ENCODE data around the gene MED28.

MED28 gene

GRCh38 chr4:17667653-17668201 lies 53.3 kb downstream of the MED28 start:
- Histone ChIP-seq H3K9ac (ENCODE audit: low read depth, low read length, poor library complexity, severe bottlenecking) (no peak overlapping the region), H2AFZ (ENCODE audit: low read length) (peak overlapping the region; percentile 48; the same call in 1 of the 2 replicates), H3K4me2 (ENCODE audit: low read depth, low read length, poor library complexity, severe bottlenecking) (no peak overlapping the region), H3F3A (ENCODE audit: low read depth) (0 out of 2 replicates have a peak, but pooled peaks cover 4% of the 10 kb centered on the region), H3K36me3 (ENCODE audit: insufficient read depth, low read length) (no peaks in the 10 kb centered on the region), H3K4me1 (ENCODE audit: insufficient read depth, low read length, poor library complexity, severe bottlenecking) (peaks cover 44% of the 10 kb centered on the region), H4K20me1 (ENCODE audit: insufficient read depth, low read length, poor library complexity, severe bottlenecking) (no peaks in the 10 kb centered on the region), H3K27me3 (ENCODE audit: insufficient read depth, low read length, poor library complexity, severe bottlenecking) (no peaks in the 10 kb centered on the region), H3K79me2 (ENCODE audit: insufficient read depth, low read length) (no peaks in the 10 kb centered on the region), H3K4me3 (ENCODE audit: low read length, poor library complexity, severe bottlenecking) (no peak overlapping the region), H3K9me2 (replicated peaks; ENCODE audit: low read depth, low read length) (no peaks in the 10 kb centered on the region), H3K9me3 (ENCODE audit: insufficient read depth, low read depth, low read length) (no peaks in the 10 kb centered on the region)
- no peak for TF ChIP-seq EZH2phosphoT487 (IDR thresholded peaks at IDR 0.05; ENCODE audit: borderline replicate concordance)
- TF ChIP-seq CTCF (conservative IDR thresholded peaks at IDR 0.05; ENCODE audit: low read length), result no peak

- Histone ChIP-seq H3K79me2 (ENCODE audit: insufficient read depth, low read length) (no peaks in the 10 kb centered on the region), H3K36me3 (ENCODE audit: insufficient read depth, low read length) (no peaks in the 10 kb centered on the region), H3F3A (ENCODE audit: low read depth) (no peaks in the 10 kb centered on the region), H2AFZ (ENCODE audit: low read length) (no peak overlapping the region), H4K20me1 (ENCODE audit: insufficient read depth, low read length, poor library complexity, severe bottlenecking) (no peaks in the 10 kb centered on the region), H3K4me1 (ENCODE audit: insufficient read depth, low read length, poor library complexity, severe bottlenecking) (peaks cover 26% of the 10 kb centered on the region), H3K9ac (ENCODE audit: low read depth, low read length, poor library complexity, severe bottlenecking) (no peak overlapping the region), H3K9me3 (ENCODE audit: insufficient read depth, low read depth, low read length) (no peaks in the 10 kb centered on the region; the same call in 1 of the 2 replicates), H3K4me3 (ENCODE audit: low read length, poor library complexity, severe bottlenecking) (no peak overlapping the region), H3K4me2 (ENCODE audit: low read depth, low read length, poor library complexity, severe bottlenecking) (no peak overlapping the region), H3K27me3 (ENCODE audit: insufficient read depth, low read length, poor library complexity, severe bottlenecking) (no peaks in the 10 kb centered on the region), H3K9me2 (replicated peaks; ENCODE audit: low read depth, low read length) (no peaks in the 10 kb centered on the region)
- no peak for TF ChIP-seq CTCF (conservative IDR thresholded peaks at IDR 0.05; ENCODE audit: low read length)
- no peak for TF ChIP-seq EZH2phosphoT487 (IDR thresholded peaks at IDR 0.05; ENCODE audit: borderline replicate concordance)
Observed at GRCh38 chr4:17670423-17670822, 56.0 kb downstream of the MED28 start.

- Histone ChIP-seq H3K4me1 (ENCODE audit: insufficient read depth, low read length, poor library complexity, severe bottlenecking) (no peaks in the 10 kb centered on the region), H3K27me3 (ENCODE audit: insufficient read depth, low read length, poor library complexity, severe bottlenecking) (no peaks in the 10 kb centered on the region), H3K9me2 (replicated peaks; ENCODE audit: low read depth, low read length) (no peaks in the 10 kb centered on the region), H3K4me3 (ENCODE audit: low read length, poor library complexity, severe bottlenecking) (no peak overlapping the region), H3K9me3 (ENCODE audit: insufficient read depth, low read depth, low read length) (no peaks in the 10 kb centered on the region), H3K9ac (ENCODE audit: low read depth, low read length, poor library complexity, severe bottlenecking) (no peak overlapping the region), H4K20me1 (ENCODE audit: insufficient read depth, low read length, poor library complexity, severe bottlenecking) (no peaks in the 10 kb centered on the region), H2AFZ (ENCODE audit: low read length) (no peak overlapping the region), H3F3A (ENCODE audit: low read depth) (no peaks in the 10 kb centered on the region), H3K36me3 (ENCODE audit: insufficient read depth, low read length) (no peaks in the 10 kb centered on the region), H3K4me2 (ENCODE audit: low read depth, low read length, poor library complexity, severe bottlenecking) (no peak overlapping the region), H3K79me2 (ENCODE audit: insufficient read depth, low read length) (no peaks in the 10 kb centered on the region)
- TF ChIP-seq CTCF (conservative IDR thresholded peaks at IDR 0.05; ENCODE audit: low read length), result no peak
- TF ChIP-seq EZH2phosphoT487 (IDR thresholded peaks at IDR 0.05; ENCODE audit: borderline replicate concordance), result no peak
Observed at GRCh38 chr4:17680559-17681280, 66.3 kb downstream of the MED28 start.
